ENCODE measurements around the gene PSMC5.
"Not testable (repeated sequence)": the region's sequence is repeated elsewhere in the genome, so short reads cannot be mapped to it uniquely, and the experiment has no call there.

- TF ChIP-seq EZH2, CTCF, EZH2phosphoT487 (IDR thresholded peaks at IDR 0.05): not testable (repeated sequence)
These were observed 39.4 kb downstream of the PSMC5 start for GRCh38 chr17:63866625-63867024.
